ENCODE results near the gene ZNF516. TPM values are rescaled to one million over a fixed set of nuclear protein-coding genes. Genes with fewer than 3 reads are reported as not detected.
A peak's percentile ranks its signal among the peaks of the same experiment; 100 is the strongest.

ZNF516 gene
- total RNA-seq, 1 donor: 16.3 TPM

DNA sequence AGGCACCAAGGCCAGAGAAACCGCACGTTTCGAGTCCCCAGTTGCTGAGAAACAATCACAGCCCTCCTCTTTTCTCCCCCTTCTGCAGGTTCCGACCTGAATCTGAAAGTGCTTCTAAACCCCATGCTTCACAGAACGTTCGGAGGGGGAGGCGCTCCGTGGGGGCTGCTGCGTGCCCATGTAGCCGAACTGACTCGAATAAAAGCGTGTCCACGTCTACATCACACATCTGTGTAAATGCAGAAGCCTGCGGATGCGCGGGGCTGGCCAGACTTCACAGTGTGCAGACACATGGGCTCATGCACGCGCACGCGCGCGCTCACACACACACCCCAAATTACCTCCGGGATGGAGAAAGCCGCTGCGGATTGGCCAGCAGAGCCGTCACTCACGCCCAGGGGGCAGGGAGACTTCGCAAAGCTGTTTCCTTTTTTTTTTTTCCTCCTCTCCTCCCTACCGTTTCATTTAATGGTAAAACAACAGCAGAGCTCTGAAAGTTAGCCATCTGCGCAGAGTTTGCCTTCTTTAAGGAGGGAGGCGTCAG is 2.3 kb downstream of the ZNF516 start:
- peak overlapping the region; percentile 100 for H3K4me2 ChIP-seq (ENCODE audit: insufficient read depth, low read length)
- peaks cover 10% of the 10 kb centered on the region for H4K20me1 ChIP-seq (ENCODE audit: insufficient read depth, low read length)
- H3K27ac ChIP-seq (ENCODE audit: low read depth, low read length): peak overlapping the region; percentile 82
- no peaks in the 10 kb centered on the region for H3K36me3 ChIP-seq (ENCODE audit: insufficient read depth, low read length)
- H2AFZ ChIP-seq (ENCODE audit: low read length): peak overlapping the region; percentile 95
- peak; percentile 100 for DNase-seq (ENCODE audit: insufficient read length, low spot score, missing footprints)
- no peaks in the 10 kb centered on the region for H3K27me3 ChIP-seq (ENCODE audit: insufficient read depth, low read length)
- TF ChIP-seq, protein P1, sequence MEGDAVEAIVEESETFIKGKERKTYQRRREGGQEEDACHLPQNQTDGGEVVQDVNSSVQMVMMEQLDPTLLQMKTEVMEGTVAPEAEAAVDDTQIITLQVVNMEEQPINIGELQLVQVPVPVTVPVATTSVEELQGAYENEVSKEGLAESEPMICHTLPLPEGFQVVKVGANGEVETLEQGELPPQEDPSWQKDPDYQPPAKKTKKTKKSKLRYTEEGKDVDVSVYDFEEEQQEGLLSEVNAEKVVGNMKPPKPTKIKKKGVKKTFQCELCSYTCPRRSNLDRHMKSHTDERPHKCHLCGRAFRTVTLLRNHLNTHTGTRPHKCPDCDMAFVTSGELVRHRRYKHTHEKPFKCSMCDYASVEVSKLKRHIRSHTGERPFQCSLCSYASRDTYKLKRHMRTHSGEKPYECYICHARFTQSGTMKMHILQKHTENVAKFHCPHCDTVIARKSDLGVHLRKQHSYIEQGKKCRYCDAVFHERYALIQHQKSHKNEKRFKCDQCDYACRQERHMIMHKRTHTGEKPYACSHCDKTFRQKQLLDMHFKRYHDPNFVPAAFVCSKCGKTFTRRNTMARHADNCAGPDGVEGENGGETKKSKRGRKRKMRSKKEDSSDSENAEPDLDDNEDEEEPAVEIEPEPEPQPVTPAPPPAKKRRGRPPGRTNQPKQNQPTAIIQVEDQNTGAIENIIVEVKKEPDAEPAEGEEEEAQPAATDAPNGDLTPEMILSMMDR (IDR thresholded peaks at IDR 0.05; ENCODE audit: extremely low read depth, low read depth, low read length): no peak
- H3K79me2 ChIP-seq (ENCODE audit: insufficient read depth, low read length): peaks cover 36% of the 10 kb centered on the region
- H3K4me1 ChIP-seq (ENCODE audit: insufficient read depth, low read length): peaks cover 22% of the 10 kb centered on the region
- peak overlapping the region; percentile 91 for H3K4me3 ChIP-seq (ENCODE audit: insufficient read depth, low read length)
- H3K9me3 ChIP-seq (ENCODE audit: low read depth, low read length): no peaks in the 10 kb centered on the region

DNA sequence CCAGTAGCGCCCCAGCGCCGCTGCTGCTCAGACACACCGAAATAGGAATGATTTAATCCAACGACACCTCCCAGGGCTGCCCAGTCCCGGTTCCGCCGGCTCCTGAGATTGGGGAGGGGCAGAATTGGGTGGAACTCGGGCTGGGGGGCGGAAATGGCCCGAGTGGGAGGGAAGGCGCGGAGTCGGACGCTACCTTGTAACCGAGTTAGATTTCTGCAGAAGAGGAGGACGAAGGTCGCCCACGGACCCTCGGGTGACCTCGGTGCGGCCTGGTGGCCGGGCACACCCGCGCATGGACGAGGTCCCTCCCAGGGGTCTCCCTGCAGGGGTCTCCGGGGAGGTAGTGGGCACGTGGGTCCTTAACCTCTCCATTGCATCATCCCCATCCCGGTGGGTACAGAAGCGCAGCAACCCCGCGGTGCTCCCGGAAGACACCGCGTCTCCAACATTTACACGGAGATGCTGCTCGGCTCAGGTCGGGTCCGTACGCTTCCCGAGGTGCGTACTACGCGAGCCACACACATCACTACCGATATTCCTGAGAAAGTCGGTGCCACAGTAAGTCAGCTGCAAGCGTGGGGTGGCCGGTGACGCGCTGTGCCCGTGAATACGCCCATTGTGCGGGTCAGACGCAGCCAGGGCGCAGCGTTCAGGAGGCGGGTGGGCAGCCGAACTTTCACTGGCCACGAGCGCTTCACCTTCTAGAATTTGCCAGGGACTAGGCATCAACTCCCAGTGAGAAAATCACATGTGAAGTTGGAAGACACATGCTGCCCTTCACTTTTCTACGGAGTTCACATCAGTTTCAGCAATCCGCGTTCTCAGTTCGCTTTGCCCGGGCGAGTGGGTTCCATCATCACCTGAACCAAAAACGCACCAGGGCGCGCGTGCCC is 3.0 kb downstream of the ZNF516 start:
- Histone ChIP-seq H3K4me1 (ENCODE audit: insufficient read depth, low read length) (peaks cover 22% of the 10 kb centered on the region), H3K27ac (ENCODE audit: low read depth, low read length) (peak overlapping the region; percentile 82), H3K4me2 (ENCODE audit: insufficient read depth, low read length) (peak overlapping the region; percentile 100), H3K36me3 (ENCODE audit: insufficient read depth, low read length) (no peaks in the 10 kb centered on the region), H3K79me2 (ENCODE audit: insufficient read depth, low read length) (peaks cover 42% of the 10 kb centered on the region), H3K27me3 (ENCODE audit: insufficient read depth, low read length) (no peaks in the 10 kb centered on the region), H4K20me1 (ENCODE audit: insufficient read depth, low read length) (peaks cover 14% of the 10 kb centered on the region), H3K9me3 (ENCODE audit: low read depth, low read length) (no peaks in the 10 kb centered on the region), H2AFZ (ENCODE audit: low read length) (peak overlapping the region; percentile 95), H3K4me3 (ENCODE audit: insufficient read depth, low read length) (peak overlapping the region; percentile 91)
- TF ChIP-seq, protein P1 (IDR thresholded peaks at IDR 0.05; ENCODE audit: extremely low read depth, low read depth, low read length): no peak
- peak; percentile 91 for DNase-seq (ENCODE audit: insufficient read length, low spot score, missing footprints)

DNA sequence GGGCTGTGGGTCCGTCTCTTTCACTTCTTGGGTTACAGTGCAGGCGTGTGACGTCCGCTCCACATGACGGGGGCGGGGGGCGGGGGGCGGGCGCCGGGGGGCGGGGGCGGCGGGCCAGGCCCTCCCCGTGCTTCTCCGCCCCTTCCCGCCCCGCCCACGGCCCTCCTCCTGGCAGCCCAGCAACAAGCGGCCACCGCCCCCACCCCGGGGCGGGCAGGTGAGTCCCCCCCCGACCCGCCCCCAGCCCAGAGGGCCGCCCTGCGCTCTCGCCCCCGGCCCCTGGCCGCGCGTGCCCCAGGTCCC is 3.6 kb downstream of the ZNF516 start:
- no peak overlapping the region for H3K27ac ChIP-seq (ENCODE audit: low read depth, low read length)
- no peak overlapping the region for H2AFZ ChIP-seq (ENCODE audit: low read length)
- H3K9me3 ChIP-seq (ENCODE audit: low read depth, low read length): no peaks in the 10 kb centered on the region
- H3K4me1 ChIP-seq (ENCODE audit: insufficient read depth, low read length): peaks cover 22% of the 10 kb centered on the region
- peak; percentile 97 for DNase-seq (ENCODE audit: insufficient read length, low spot score, missing footprints)
- H3K4me2 ChIP-seq (ENCODE audit: insufficient read depth, low read length): peak overlapping the region; percentile 100
- peaks cover 48% of the 10 kb centered on the region for H3K79me2 ChIP-seq (ENCODE audit: insufficient read depth, low read length)
- H3K27me3 ChIP-seq (ENCODE audit: insufficient read depth, low read length): no peaks in the 10 kb centered on the region
- peaks cover 14% of the 10 kb centered on the region for H4K20me1 ChIP-seq (ENCODE audit: insufficient read depth, low read length)
- TF ChIP-seq, protein P1 (IDR thresholded peaks at IDR 0.05; ENCODE audit: extremely low read depth, low read depth, low read length): no peak
- peak overlapping the region; percentile 91 for H3K4me3 ChIP-seq (ENCODE audit: insufficient read depth, low read length)
- H3K36me3 ChIP-seq (ENCODE audit: insufficient read depth, low read length): no peaks in the 10 kb centered on the region
